ENCODE results near the gene ACOT9.
"Not testable (repeated sequence)": the region's sequence is repeated elsewhere in the genome, so short reads cannot be mapped to it uniquely, and the experiment has no call there.

ACOT9 gene

DNA sequence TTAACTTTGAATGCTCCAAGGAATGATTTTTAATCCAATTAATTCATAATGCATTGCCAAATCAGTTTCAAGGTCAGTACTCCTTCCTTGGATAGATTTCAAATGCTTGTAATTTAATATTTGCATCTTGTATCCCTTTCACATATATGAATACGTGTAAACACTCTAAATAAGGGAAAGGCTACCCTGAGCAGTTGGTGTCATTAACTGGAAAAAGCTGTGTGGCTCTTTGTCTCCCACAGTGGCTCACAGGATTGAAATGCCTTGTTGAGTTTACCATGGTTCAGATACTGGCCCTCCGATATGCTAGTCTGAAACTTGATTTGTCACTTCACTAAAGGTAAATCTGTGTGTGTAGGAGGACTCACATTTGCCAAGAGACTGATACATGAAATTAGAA is 16.7 kb upstream of the ACOT9 start:
- Histone ChIP-seq H3K27me3 (ENCODE audit: control insufficient read depth, insufficient read depth, low read length) (no peaks in the 10 kb centered on the region), H3K9me3 (replicated peaks; ENCODE audit: low read length) (no peaks in the 10 kb centered on the region), H3K4me3 (ENCODE audit: low read length) (no peak overlapping the region), H3K36me3 (ENCODE audit: insufficient read depth, low read length) (no peaks in the 10 kb centered on the region), H3K4me2 (ENCODE audit: low read length) (no peak overlapping the region), H3K9ac (ENCODE audit: low read depth, low read length) (no peak overlapping the region), H3K4me1 (ENCODE audit: control insufficient read depth, insufficient read depth, low read length) (no peaks in the 10 kb centered on the region)

DNA sequence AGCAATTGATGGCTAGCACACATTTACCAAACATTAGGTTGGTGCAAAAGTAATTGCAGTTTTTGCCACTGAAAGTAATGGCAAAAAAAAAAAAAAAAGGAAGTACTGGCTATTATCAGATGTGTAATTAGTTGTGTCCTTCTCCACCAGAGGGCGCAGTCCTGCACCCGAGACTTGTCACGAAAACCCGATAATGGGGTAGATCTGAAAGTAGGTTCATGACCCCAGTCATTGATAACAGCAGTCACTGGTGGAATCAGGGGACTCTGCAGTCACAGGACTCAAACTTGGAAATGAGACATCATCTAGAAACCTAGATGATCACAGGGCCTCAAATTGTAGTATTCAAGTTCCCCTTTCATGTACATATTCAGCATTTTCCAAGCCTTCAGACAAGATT is 13.1 kb upstream of the ACOT9 start:
- no peak overlapping the region for H3K4me3 ChIP-seq (ENCODE audit: low read length)
- no peak overlapping the region for H3K9ac ChIP-seq (ENCODE audit: low read depth, low read length)
- H3K36me3 ChIP-seq (ENCODE audit: insufficient read depth, low read length) = no peaks in the 10 kb centered on the region
- H3K9me3 ChIP-seq (replicated peaks; ENCODE audit: low read length) = no peaks in the 10 kb centered on the region
- H3K4me1 ChIP-seq (ENCODE audit: control insufficient read depth, insufficient read depth, low read length) = peaks cover 4% of the 10 kb centered on the region
- H3K27me3 ChIP-seq (ENCODE audit: control insufficient read depth, insufficient read depth, low read length) = no peaks in the 10 kb centered on the region
- no peak overlapping the region for H3K4me2 ChIP-seq (ENCODE audit: low read length)

DNA sequence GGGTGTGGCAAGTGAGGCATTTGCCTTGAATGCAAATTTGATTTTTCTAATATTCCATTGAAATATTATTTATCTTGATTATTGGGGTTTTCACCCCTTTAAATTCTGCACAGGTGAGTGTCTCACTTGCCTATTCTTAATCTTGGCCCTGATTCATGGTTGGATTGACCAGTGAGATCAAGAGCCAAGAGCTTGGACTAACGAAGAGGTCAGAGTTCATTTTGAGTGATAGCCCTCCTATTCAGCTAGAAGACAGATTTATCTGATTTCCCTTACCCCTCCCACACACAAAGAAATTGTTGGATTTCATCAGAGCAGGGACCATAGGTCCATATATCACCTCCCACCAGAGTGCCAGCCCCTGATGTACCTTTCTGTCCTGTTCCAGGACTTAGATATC is 11.6 kb upstream of the ACOT9 start:
- Histone ChIP-seq H3K4me3 (ENCODE audit: low read length) (no peak overlapping the region), H3K9me3 (replicated peaks; ENCODE audit: low read length) (no peaks in the 10 kb centered on the region), H3K4me1 (ENCODE audit: control insufficient read depth, insufficient read depth, low read length) (peaks cover 4% of the 10 kb centered on the region), H3K4me2 (ENCODE audit: low read length) (no peak overlapping the region), H3K9ac (ENCODE audit: low read depth, low read length) (no peak overlapping the region), H3K27me3 (ENCODE audit: control insufficient read depth, insufficient read depth, low read length) (no peaks in the 10 kb centered on the region), H3K36me3 (ENCODE audit: insufficient read depth, low read length) (no peaks in the 10 kb centered on the region)

DNA sequence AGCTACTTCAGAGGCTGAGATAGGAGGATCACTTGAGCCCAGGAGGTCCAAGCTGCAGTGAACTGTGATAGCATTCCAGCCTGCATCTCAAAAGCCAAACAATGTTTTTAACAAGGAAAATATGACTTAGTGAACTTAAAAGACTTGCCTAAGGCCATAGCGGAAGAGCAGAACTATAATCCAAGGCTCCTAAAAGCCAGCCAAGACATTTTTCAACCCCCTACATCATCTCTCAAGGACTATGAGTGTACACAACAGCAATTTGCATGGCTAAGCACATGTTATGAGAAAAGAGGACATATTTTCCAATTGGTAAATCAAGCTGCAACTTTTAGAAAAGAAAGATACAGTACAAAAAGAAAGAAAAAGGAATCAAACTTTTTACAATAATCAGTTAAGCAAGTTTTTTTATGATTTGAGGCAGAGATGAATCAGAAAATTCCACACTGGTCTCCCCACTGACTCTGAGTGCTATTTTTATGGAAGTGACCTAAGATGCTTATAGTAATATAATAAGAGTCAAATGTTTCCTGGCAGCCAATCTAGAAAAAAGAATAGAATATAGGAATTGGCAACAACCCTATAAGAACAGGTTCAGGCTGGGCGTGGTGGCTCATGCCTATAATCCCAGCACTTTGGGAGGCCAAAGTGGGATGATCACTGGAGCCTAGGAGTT is 9.8 kb upstream of the ACOT9 start:
- Histone ChIP-seq H3K27me3 (ENCODE audit: control insufficient read depth, insufficient read depth, low read length) (no peaks in the 10 kb centered on the region), H3K36me3 (ENCODE audit: insufficient read depth, low read length) (no peaks in the 10 kb centered on the region), H3K9ac (ENCODE audit: low read depth, low read length) (peak overlapping the region; percentile 36)

DNA sequence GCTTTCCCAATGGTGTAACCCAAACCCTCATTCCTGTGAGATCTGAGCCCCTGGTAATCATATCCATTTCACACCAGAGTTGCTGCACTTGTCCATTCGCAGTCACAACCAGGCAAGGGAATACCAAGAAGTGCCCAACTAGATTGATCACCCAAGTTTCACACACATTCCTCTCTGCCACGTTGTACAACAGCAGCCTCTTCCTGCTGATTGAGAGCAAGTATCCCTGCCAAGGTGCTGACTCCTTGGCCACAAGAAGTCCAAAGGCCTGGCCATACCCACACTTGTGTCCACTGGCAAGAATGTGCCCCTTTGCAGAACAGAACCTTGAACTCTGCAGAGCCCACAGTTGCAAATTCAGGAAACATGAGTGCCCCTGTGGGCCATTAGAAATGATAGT is 6.5 kb upstream of the ACOT9 start:
- H3K9me3 ChIP-seq (replicated peaks; ENCODE audit: low read length) = no peaks in the 10 kb centered on the region
- peaks cover 4% of the 10 kb centered on the region for H3K4me1 ChIP-seq (ENCODE audit: control insufficient read depth, insufficient read depth, low read length)
- no peaks in the 10 kb centered on the region for H3K27me3 ChIP-seq (ENCODE audit: control insufficient read depth, insufficient read depth, low read length)
- no peak overlapping the region for H3K4me3 ChIP-seq (ENCODE audit: low read length)
- H3K4me2 ChIP-seq (ENCODE audit: low read length) = no peak overlapping the region
- no peak overlapping the region for H3K9ac ChIP-seq (ENCODE audit: low read depth, low read length)
- no peaks in the 10 kb centered on the region for H3K36me3 ChIP-seq (ENCODE audit: insufficient read depth, low read length)

More for the DNA sequence above, 9.8 kb upstream of the ACOT9 start:
- H3K4me3 ChIP-seq (ENCODE audit: low read length) = no peak overlapping the region
- H3K4me1 ChIP-seq (ENCODE audit: control insufficient read depth, insufficient read depth, low read length) = peaks cover 4% of the 10 kb centered on the region
- H3K4me2 ChIP-seq (ENCODE audit: low read length) = peak overlapping the region; percentile 10
- H3K9me3 ChIP-seq (replicated peaks; ENCODE audit: low read length) = no peaks in the 10 kb centered on the region

DNA sequence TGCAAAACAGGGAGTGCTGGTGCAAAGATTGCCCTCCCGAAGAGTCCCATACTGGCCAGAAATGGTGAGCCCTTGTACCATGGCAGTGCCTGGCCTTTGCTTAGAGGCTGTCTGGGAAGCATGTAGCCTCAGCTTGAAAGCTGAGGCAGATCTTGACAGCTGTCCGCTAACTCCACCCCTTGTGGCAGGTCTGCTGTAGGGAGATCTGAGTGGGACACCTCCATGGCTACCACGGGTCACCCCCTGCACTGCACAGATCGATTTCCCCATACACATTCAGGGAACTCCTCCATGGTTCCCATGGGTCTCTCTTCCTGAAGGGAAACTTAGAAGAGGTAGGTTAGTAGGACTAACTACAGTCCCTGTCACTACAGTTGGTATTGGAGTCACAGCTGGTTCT is 6.1 kb upstream of the ACOT9 start:
- no peak overlapping the region for H3K9ac ChIP-seq (ENCODE audit: low read depth, low read length)
- no peaks in the 10 kb centered on the region for H3K9me3 ChIP-seq (replicated peaks; ENCODE audit: low read length)
- H3K4me3 ChIP-seq (ENCODE audit: low read length) = no peak overlapping the region
- H3K36me3 ChIP-seq (ENCODE audit: insufficient read depth, low read length) = no peaks in the 10 kb centered on the region
- H3K4me1 ChIP-seq (ENCODE audit: control insufficient read depth, insufficient read depth, low read length) = peaks cover 4% of the 10 kb centered on the region
- no peaks in the 10 kb centered on the region for H3K27me3 ChIP-seq (ENCODE audit: control insufficient read depth, insufficient read depth, low read length)
- no peak overlapping the region for H3K4me2 ChIP-seq (ENCODE audit: low read length)

DNA sequence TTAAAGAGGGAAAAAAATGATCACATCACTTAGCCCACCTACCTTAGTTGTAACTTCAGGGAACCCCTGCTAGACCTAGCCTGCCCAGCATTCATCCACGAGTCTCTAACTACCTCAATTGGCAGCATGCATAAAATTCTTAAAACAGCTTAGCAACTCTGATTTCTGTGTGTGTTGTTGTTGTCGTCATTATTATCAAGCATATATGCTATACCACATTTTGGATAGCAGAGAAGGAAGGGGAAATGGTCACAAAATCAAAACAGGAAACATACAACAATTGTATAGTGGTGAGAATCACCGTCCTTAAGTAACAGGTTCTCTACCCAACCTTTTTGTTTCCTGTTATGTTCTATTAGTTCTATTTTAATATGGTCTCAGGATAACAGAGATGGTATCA is 2.7 kb upstream of the ACOT9 start:
- H3K9ac ChIP-seq (ENCODE audit: low read depth, low read length) = no peak overlapping the region
- H3K4me3 ChIP-seq (ENCODE audit: low read length) = no peak overlapping the region
- no peaks in the 10 kb centered on the region for H3K9me3 ChIP-seq (replicated peaks; ENCODE audit: low read length)
- no peaks in the 10 kb centered on the region for H3K27me3 ChIP-seq (ENCODE audit: control insufficient read depth, insufficient read depth, low read length)
- no peaks in the 10 kb centered on the region for H3K4me1 ChIP-seq (ENCODE audit: control insufficient read depth, insufficient read depth, low read length)
- no peaks in the 10 kb centered on the region for H3K36me3 ChIP-seq (ENCODE audit: insufficient read depth, low read length)
- H3K4me2 ChIP-seq (ENCODE audit: low read length) = no peak overlapping the region

DNA sequence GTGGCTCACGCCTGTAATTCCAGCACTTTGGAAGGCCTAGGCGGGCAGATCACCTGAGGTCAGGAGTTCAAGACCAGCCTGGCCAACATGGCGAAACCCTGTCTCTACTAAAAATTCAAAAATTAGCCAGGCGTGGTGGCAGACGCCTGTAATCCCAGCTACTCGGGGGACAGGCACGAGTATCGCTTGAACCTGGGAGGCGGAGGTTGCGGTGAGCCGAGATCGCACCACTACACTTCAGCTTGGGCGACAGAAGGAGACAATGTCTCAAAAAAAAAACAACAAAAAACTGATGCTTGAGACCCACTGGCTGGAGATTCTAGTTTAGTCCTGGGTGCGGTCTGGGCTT is 521 bp upstream of the ACOT9 start:
- not testable (repeated sequence) for H3K9me3 ChIP-seq (replicated peaks; ENCODE audit: low read length); H3K36me3 ChIP-seq (ENCODE audit: insufficient read depth, low read length); H3K27me3 ChIP-seq (ENCODE audit: control insufficient read depth, insufficient read depth, low read length); H3K4me1 ChIP-seq (ENCODE audit: control insufficient read depth, insufficient read depth, low read length)
- Histone ChIP-seq H3K4me2 (ENCODE audit: low read length) (peak overlapping the region; percentile 69), H3K9ac (ENCODE audit: low read depth, low read length) (peak overlapping the region; percentile 94), H3K4me3 (ENCODE audit: low read length) (peak overlapping the region; percentile 84)

DNA sequence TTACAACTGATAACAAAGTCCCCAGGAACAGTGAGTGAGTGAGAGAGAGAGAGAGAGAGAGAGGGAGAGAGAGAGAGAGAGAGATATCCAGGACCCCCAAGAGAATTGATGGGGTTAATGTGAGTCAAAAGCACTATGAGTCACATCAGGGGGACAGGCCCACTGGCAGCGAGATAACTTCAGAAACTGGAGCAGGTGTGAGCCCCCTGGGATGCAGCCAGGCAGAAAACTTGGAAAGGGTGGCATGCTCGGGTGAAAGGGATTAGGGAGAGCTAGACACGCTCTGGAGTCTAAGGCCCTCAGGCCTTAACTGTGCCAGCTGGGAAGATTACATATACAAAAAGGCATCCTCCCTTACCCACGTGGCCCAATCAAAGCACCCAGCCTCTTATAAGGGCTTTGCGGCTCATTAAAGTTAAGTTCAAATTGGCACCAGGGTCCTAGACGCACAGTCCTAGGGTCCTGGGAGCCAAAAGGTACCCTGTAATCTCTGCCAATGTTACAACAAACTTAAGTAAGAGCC is 841 bp downstream of the ACOT9 start:
- peak overlapping the region; percentile 84 for H3K4me3 ChIP-seq (ENCODE audit: low read length)
- peak overlapping the region; percentile 94 for H3K9ac ChIP-seq (ENCODE audit: low read depth, low read length)

DNA sequence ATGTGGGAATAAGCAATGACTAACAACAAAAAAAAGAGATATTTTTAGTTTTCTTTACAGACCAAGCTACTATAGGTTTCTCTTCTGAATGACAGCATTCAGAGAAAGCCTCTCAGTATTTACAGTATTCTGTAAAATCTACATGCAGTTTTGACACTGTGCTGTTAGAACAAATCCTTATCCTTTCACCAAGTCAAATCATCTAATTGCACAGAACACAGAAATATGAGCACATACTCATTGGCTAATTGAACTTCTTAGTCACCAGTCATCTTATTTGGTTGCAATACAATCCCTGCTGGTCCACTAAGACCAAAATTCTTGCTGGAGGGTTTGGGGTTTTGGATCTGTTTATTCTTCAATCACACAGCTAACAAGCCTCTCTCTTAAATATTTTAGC is 5.7 kb downstream of the ACOT9 start:
- H3K9ac ChIP-seq (ENCODE audit: low read depth, low read length) = no peak overlapping the region
- peaks cover 2% of the 10 kb centered on the region for H3K4me1 ChIP-seq (ENCODE audit: control insufficient read depth, insufficient read depth, low read length)
- no peak overlapping the region for H3K4me2 ChIP-seq (ENCODE audit: low read length)
- H3K9me3 ChIP-seq (replicated peaks; ENCODE audit: low read length) = no peaks in the 10 kb centered on the region
- H3K4me3 ChIP-seq (ENCODE audit: low read length) = no peak overlapping the region
- peaks cover 7% of the 10 kb centered on the region for H3K36me3 ChIP-seq (ENCODE audit: insufficient read depth, low read length)
- H3K27me3 ChIP-seq (ENCODE audit: control insufficient read depth, insufficient read depth, low read length) = no peaks in the 10 kb centered on the region

More for the DNA sequence above, 841 bp downstream of the ACOT9 start:
- no peaks in the 10 kb centered on the region for H3K27me3 ChIP-seq (ENCODE audit: control insufficient read depth, insufficient read depth, low read length)
- H3K4me2 ChIP-seq (ENCODE audit: low read length) = peak overlapping the region; percentile 80
- H3K9me3 ChIP-seq (replicated peaks; ENCODE audit: low read length) = no peaks in the 10 kb centered on the region
- peaks cover 2% of the 10 kb centered on the region for H3K4me1 ChIP-seq (ENCODE audit: control insufficient read depth, insufficient read depth, low read length)
- no peaks in the 10 kb centered on the region for H3K36me3 ChIP-seq (ENCODE audit: insufficient read depth, low read length)

DNA sequence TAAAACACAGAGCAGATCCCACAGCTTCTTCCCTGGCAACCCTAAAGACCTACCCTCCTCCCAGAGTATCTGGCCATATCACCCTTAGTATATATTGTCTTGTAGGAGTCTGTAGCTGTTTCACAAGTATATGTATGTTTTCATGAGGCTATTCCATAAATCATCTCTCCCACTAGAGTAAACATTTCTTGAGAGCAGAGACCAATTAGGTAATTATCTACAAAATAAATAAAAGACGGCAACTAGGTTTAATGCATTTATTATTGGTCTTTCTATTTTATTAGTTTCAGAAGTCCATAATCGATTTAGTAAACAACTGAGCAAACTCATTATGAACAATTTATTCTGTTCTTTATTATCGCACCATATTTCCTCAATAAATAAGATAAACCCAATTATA is 7.0 kb downstream of the ACOT9 start:
- no peaks in the 10 kb centered on the region for H3K9me3 ChIP-seq (replicated peaks; ENCODE audit: low read length)
- peaks cover 2% of the 10 kb centered on the region for H3K4me1 ChIP-seq (ENCODE audit: control insufficient read depth, insufficient read depth, low read length)
- no peak overlapping the region for H3K4me3 ChIP-seq (ENCODE audit: low read length)
- no peak overlapping the region for H3K9ac ChIP-seq (ENCODE audit: low read depth, low read length)
- no peaks in the 10 kb centered on the region for H3K27me3 ChIP-seq (ENCODE audit: control insufficient read depth, insufficient read depth, low read length)
- no peak overlapping the region for H3K4me2 ChIP-seq (ENCODE audit: low read length)
- peaks cover 16% of the 10 kb centered on the region for H3K36me3 ChIP-seq (ENCODE audit: insufficient read depth, low read length)

DNA sequence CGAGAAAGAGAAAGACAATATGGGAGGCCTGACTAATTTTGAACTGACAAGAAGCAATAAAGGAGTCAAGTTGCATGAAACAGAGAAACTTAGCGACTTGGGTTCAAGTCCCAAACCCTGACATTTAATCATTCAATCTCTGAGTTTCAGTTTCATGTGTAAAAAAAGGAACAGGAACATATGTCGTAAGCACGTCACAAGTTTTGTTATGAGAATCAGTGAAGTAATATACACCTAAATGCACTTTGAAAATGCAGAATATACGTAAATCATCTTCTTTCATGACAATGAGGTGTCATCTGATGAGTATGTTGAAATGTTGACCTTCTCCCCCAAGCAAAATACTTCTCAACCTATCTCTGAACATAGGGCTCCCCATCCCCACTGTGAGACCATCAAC is 10.4 kb downstream of the ACOT9 start:
- peaks cover 2% of the 10 kb centered on the region for H3K4me1 ChIP-seq (ENCODE audit: control insufficient read depth, insufficient read depth, low read length)
- H3K36me3 ChIP-seq (ENCODE audit: insufficient read depth, low read length) = peaks cover 27% of the 10 kb centered on the region
- H3K27me3 ChIP-seq (ENCODE audit: control insufficient read depth, insufficient read depth, low read length) = no peaks in the 10 kb centered on the region
- H3K9me3 ChIP-seq (replicated peaks; ENCODE audit: low read length) = no peaks in the 10 kb centered on the region
- no peak overlapping the region for H3K4me3 ChIP-seq (ENCODE audit: low read length)
- no peak overlapping the region for H3K4me2 ChIP-seq (ENCODE audit: low read length)
- no peak overlapping the region for H3K9ac ChIP-seq (ENCODE audit: low read depth, low read length)

Data from skeletal muscle satellite cell (primary cell).